Left cardiac atrium (tissue), 4 donors: Measurements from ENCODE around the gene CCND2. TPM values are rescaled to one million over a fixed set of nuclear protein-coding genes. Genes with fewer than 3 reads are reported as not detected.
A peak's percentile ranks its signal among the peaks of the same experiment; 100 is the strongest.

Experiments
- ATAC-seq, 2 donors: fragments of 200-7000 bp; cut with Tn5 transposase; one replicate each; pipeline ENCODE4 v1.9.1; 2020; ENCODE audit warnings: mild to moderate bottlenecking in 2 of 2, moderate library complexity in 2 of 2
- DNase-seq: peaks from one replicate; pipeline ENCODE4 v3.0.0-alpha.2; 2020
- intact Hi-C, 2 donors: fragments of 100-400 bp; cut with DNase I; formaldehyde crosslinking; loops; one replicate each; pipeline versions ENCODE4 v1.14.1 to v1.15.1; 2022 to 2023
- total RNA-seq, 2 donors: library from RNA; stranded (reverse); fragmentation: NEBNext Ultra II Directional; extraction: Animal tissue kit (Norgen Biotek cat#: 25700); gene quantifications; one replicate each; pipeline ENCODE4 v1.2.1, GENCODE V29; 2021
- donor health status: DM: no; HTN: yes; CAD: no.
- donor health status: DM: no; HTN: yes; CAD: no; lungs with severe emphysema.
- donor health status: DM: yes; HTN: yes; CAD: no.
- donor health status: Dilated cardiomyopathy.

Gene CCND2
- total RNA-seq, 2 donors from 2014 or later = 170 to 202 TPM

DNA sequence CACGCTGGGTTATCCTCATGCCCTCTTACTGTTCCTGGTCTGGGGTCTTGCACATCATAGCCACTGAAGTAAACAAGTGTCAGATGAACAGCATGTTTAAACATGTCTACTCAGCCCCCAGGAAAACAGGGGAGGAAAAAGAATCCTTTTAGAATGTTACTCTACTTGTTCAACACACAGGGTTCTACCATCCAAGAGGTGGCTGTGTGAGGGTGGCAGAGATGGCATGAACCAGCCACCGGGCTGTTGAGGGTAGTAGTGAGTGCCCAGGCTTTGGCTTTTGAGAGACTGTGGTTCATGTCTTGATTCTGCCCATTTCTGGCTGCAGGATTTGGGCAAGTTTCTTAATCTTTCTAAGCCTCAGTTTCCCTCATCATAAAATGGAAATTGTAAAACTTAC, 21.6 kb upstream of the CCND2 start:
- no peak for DNase-seq
- intact Hi-C loops = no loop called here
- ATAC-seq = no peak

DNA sequence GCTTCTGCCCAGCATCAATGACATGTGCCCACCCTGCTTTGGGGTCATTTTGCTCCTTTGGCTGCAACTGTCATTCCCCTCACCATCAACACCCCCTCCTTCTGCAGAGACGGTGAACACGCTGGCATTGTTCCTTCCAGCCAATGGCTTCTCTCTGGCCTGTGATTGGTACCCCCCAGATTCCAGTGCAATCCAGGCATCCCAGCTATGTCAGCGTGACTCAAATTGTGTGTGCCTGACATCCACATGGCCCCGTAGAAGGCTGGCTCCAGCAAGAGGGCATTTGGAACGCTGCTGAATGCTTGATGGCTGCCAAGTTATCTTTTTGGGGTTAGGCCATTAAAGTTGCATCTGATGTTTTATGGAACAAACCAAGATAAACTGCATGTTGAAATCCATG, 21.0 kb upstream of the CCND2 start:
- ATAC-seq (peak; percentile 74 to 95), DNase-seq (peak; percentile 44)
- intact Hi-C loops = no loop called here

DNA sequence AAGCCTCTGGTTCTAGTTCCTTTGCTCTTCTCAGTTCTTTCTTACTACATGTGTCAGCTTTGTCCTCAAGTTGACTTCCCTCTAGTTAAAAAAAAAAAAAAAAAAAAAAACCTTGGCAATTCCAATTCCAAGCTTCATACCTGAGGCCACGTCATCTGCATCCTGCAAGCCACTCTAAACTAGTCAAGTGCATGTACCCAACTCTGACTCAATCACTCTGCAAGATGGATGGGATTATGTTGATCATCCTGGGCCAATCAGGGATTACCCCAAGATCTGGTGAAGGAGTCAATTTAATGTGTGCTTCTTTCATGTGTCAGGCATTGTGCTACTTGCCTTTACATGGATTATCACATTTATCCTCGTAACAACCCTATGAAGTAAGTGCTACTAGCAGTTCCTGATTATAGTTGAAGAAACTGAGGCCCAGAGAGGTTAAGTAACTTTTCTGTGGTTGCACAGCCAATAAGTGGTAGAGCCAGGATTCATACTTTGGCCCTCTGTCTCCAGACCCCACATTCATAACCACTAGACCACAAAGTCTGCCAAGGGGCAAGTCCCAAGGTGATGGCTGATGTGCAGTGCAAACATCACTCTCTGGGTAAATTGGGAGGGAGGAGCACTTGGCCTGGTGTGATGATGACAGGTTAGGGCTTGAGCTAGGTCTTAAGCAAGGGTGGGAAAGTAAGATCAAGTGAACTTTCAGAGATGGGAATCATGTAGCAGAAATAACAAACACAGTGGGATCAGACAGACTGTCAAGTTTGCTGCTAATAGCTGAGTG, 17.3 kb upstream of the CCND2 start:
- intact Hi-C loops = no loop called here
- DNase-seq (no peak), ATAC-seq (no peak)

DNA sequence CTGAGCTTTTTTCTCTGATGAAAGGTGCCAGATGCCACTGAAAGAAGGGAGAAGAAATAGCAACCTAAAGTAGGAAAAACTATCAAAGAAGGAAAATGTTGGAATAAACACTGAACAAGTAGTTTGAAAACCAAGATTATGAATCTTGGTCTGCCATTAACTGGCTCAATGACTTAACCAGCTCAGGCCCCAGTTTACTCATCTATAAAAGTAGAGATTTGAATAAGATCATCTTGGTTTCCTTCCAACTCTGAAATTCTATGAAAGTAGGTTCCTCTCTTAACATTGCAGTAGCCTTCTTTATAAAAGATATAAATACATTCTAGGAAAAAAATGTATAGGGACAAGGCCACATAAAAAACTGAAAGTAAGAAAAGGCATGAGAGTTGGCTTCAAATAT, 16.1 kb upstream of the CCND2 start:
- no peak for DNase-seq
- ATAC-seq = no peak
- intact Hi-C loops = no loop called here

DNA sequence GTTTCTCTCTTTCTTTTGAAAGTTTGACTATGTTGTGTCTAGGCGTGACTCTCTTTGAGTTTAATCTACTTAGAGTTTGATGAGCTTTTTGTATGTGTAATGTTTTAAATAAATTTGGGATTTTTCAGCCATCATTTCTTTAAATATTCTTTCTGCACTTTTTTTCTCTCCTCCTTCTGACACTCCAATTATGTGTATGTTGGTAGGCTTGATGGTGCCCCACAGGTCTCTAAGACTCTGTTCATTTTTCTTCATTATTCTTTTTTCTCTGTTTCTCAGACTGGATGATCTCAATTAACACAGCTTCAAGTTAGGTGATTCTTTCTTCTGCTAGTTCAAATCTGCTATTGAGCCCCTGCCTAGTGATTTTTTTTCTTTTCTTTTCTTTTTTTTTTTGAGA, 14.5 kb upstream of the CCND2 start:
- ATAC-seq = no peak
- intact Hi-C loops = no loop called here
- DNase-seq = no peak

DNA sequence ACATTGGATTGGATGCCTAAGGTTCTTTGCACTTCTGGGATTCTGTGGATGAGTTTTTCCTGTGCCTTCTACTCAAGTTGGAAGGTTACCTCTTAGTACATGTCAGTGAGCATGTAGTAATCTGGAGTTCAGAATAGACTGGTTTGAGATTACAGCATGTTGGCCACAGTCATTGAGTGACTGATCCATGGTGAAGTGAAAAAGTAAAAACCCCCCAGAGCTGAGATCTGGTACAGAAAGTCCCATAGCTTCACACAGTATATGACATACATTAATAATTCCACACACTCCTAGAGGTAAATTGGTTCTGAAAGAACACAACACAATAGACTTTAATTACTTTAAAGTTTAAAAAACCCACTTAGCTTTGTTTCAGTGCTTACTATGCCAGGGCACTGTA, 11.9 kb upstream of the CCND2 start:
- intact Hi-C loops = no loop called here
- DNase-seq (no peak), ATAC-seq (no peak)

DNA sequence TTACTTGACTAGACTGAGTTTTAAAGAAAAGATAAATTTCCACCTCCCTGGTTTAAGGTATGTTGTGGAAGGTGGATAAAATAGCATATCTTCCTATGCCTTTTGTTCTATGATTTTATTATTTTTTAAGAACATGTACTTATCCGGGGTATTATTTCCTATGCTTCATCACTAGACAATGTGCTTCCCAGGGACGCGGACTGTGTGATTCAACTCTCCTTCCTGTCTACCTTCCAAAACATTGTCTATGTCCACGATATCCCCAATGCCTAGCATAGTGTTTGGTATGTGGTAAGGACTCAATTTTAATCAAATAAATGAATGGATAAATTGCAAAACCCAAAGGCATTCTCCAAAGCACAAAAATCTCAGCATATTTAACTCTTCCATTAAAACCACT, 8.3 kb upstream of the CCND2 start:
- no peak for DNase-seq
- intact Hi-C loops = no loop called here
- no peak for ATAC-seq

DNA sequence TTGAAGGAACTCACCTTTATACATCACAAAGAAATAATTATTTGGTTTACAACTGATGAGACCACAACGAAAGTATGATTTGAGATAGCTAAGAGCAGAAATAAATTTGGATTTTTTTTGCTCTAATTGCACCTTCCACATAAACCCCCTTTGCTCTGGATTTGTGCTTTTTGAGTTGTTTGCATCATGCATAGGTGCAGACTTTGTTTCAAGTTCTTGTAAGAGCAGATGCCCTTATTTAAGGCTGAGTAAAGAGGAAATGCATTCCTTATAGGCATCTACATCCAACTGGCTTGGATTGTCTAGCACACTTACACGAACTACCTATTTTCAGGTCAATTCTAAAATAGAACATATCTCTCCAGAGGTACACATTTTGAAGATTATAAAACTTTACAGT, 6.6 kb upstream of the CCND2 start:
- ATAC-seq (no peak), DNase-seq (no peak)
- intact Hi-C loops = no loop called here

DNA sequence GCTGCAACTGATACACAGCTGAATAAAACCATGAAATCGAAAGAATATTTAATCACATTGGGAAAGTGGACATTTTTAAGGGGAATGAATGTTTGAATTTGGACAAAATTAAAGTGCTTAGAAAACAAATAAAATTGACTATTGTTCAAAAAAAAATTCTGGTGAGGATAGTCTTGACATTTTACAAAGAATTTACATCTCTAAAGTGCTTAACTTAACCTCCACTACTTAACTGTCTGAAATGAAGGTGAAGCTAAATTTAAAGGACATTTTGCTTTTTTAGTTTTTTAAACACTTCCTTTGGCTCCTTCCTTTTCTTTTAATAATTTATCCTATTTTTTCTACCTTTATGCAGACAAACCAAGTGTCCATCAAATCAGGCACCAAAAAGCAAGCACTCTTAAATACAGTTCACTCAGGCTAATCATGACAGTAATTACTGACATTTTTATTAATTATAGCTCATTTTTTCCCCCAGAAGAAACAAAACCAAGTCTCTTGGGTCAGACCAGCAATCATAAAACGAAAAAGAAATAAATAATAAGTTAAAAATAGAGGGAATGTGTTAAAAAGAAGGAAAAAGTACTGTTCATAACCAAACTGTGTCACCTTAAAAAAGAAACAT, 5.7 kb upstream of the CCND2 start:
- DNase-seq (no peak), ATAC-seq (no peak)
- intact Hi-C loops = no loop called here

DNA sequence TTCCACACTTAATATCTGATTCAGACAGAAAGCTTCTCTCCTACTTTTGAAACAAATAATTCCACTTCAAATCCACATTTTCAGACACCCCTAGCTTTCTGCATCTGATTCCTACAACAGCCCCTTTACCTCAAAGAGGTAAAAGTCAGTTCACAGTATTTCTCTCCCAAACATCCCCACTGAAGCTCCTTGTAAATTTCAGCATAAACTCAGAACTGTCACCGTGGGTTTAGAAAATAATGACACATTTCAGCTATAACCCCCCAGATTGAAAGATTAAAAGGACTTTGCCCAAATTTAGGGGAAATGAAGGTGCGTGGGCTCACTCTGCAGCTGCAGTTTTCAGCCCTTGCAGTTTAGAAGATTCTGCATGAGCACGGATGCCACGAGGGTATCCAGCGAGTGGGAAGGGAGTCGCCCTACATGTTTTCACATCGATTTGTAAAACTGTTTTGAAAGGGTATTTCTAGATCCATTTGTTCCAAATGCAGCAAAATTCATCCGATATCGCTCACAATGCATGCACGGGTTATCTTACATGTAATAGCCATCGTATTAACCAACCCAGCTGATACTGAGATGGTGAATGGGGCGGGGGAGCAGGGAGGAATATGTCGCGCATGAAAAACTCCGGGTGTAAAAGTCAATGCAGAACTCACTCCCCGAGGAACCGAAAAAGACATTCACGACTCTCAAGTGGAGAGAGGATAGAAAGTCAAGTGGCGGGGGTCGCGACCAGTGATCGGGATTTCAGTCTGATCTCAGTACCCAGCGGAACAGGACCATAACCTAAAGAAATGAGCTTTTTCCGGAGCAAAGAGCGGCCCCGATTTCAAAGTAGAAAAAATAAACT, 5.0 kb upstream of the CCND2 start:
- no peak for DNase-seq
- intact Hi-C loops = no loop called here
- no peak for ATAC-seq

DNA sequence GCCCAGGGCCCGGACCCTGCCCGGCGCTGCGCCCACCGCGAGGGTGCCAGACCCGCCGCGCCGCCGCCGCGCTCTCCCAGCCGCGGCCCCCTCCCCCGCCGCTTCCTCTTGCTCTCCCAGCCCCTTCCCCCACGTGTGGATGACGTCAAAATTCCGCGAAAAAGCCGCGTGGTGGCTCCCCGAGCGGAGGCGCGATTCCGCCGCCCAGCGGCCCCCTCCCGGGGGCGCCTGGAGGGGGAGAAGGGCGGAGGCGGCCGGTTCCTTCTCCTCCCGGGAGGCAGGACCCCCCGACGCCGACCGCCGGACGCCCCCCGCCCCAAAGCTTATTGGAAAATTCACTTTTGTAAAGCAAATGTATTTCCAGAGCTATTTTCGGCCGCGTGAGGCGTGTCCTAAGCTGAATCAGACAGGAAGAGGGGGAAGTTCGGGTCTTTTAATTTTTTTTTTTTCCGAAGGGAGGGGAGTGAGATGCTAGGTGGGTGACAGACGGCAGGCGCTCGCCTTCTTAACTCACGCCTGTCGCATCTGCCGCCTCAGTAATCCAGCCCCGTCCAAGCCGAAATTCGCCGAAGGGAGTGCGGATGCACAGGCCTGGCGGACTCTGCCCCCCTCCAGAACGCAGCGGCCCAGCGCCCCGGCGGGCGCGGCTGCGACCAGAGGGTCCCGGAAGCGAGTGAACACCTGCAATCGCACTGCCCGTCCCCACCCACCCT, 4.1 kb upstream of the CCND2 start:
- peak; percentile 90 for DNase-seq
- peak; percentile 40 to 55 for ATAC-seq
- intact Hi-C loops = no loop called here

DNA sequence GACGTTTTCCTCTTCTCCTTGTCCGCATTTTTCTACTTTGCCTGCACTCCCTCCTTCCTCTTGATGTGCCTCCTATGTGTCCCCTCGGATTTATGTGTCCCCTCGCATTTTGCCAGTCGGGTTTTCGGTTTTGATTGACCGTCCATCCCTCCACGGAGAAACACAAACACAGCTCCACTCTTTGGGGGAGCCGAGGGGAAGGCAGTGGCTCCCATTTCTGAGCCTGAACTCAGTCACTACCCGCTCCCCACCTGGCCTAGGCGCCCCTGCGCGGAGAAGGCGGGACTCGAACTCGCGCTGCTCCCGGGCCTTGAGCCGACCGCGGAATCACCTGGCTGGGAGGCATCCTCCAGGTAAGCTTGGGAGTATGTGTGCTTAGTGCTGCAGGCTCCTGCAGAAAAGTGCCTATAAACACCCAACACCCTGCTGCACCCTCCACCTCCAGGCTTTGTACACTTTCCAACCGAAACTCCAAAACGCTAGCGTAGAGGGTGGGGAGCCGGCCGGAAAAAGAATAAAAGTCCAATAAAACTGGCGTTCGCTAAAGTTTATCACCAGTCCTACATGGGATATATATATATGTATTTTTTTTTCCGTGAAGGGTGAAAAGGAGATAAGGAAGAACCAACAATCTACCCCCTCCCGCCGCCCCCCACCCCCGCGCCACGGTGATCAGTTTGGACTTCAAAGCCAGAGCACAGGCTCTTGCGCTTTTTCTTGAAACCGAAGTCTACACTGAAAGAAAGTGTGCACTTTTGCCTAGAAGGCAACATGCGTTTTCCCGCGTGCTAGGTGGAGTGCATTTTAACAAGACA, 3.3 kb upstream of the CCND2 start:
- ATAC-seq = no peak
- DNase-seq = no peak
- intact Hi-C loops = loop anchor here in 1 of 2 donors (10.0 kb wide), 2 partner anchors 275 to 385 kb away; no protein-coding TSS in a partner anchor

DNA sequence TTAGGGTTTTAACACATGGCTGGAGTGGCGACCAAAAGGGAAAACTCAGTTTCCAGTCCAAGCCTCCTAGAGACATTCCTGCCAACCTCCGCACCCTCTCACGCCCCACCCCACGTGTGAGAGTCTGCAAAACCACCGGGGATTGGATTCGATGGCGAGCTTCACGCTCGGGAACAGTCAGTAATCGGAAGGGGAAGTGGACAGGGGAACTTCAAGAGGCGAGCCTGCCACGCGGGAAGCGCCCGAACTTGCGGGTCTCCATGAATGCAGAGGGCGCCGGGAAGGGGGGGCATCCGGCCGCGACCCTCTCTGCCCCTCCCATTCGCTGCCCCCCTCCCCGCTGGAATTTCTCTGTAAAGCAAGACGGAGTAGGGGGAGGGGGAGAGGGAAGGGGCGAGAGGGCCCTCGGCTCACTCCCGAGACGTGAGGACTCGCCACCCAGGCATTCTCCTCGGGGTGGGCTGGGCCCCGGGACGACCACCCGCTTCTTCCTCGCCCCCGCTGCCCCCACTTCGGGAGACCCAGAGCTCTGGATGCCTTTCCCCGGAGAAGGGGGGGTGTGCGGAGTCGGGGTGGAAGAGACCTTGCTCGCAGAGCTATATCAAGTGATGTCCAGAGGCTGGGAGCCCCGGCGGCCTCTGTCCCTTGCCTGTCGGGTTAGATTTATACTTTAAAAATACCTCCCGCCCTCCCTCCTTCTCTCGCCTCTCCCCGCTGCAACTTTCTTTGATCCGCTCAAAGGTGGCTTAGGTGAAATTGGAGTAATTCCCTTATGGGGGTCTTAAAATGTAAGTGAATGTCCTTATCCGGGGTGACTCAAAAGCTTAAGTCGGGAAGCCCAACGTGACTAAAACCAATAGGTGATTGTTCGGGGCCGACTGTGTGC, 2.5 kb upstream of the CCND2 start:
- DNase-seq (peak; percentile 63), ATAC-seq (no peak)
- intact Hi-C loops = loop anchor here in 1 of 2 donors (10.0 kb wide), 2 partner anchors 276 to 386 kb away; no protein-coding TSS in a partner anchor

DNA sequence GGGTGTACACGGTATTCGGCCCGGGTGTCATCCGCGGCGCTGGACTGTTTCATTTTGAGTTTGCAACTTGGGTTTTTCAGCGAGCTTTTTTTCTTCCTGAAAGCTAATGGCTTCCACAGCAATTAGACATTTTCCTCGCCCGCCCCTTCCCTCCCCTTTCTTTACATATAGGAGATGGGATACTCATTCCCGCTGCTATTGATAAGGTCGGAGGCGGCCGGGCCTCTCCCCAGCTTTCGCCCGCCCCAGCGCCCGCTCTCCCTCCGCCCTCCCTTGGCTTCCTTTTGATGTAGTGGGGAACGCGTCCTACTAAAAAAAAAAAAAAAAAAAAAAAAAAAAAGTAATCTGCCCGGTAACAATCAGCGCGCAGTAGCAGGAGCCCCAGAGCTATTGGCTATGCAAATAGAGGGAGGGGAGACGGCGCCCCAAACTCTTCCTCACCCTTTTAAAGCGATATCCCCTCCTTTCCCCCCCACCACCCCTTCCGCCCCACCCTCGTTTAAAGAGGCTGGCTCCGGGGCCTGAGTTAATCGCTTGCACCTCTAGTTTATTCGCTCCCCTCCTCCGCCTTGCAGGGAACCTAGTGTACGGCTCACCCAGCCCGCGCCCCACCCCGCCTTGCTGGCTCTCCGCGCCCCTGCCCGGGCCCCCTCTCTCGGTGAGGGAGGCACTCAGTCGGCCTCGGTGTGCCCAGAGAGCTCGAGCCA, 1.7 kb upstream of the CCND2 start:
- intact Hi-C loops = loop anchor here in 1 of 2 donors (10.0 kb wide), 2 partner anchors 277 to 387 kb away; no protein-coding TSS in a partner anchor
- peak; percentile 48 to 54 for ATAC-seq
- peak; percentile 81 for DNase-seq

DNA sequence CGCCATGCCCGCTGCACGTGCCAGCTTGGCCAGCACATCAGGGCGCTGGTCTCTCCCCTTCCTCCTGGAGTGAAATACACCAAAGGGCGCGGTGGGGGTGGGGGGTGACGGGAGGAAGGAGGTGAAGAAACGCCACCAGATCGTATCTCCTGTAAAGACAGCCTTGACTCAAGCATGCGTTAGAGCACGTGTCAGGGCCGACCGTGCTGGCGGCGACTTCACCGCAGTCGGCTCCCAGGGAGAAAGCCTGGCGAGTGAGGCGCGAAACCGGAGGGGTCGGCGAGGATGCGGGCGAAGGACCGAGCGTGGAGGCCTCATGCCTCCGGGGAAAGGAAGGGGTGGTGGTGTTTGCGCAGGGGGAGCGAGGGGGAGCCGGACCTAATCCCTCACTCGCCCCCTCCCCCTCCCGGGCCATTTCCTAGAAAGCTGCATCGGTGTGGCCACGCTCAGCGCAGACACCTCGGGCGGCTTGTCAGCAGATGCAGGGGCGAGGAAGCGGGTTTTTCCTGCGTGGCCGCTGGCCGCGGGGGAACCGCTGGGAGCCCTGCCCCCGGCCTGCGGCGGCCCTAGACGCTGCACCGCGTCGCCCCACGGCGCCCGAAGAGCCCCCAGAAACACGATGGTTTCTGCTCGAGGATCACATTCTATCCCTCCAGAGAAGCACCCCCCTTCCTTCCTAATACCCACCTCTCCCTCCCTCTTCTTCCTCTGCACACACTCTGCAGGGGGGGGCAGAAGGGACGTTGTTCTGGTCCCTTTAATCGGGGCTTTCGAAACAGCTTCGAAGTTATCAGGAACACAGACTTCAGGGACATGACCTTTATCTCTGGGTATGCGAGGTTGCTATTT, 914 bp upstream of the CCND2 start:
- intact Hi-C loops = loop anchor here in 1 of 2 donors (10.0 kb wide), 2 partner anchors 278 to 388 kb away; no protein-coding TSS in a partner anchor
- DNase-seq (peak; percentile 63), ATAC-seq (peak; percentile 0 to 2)

DNA sequence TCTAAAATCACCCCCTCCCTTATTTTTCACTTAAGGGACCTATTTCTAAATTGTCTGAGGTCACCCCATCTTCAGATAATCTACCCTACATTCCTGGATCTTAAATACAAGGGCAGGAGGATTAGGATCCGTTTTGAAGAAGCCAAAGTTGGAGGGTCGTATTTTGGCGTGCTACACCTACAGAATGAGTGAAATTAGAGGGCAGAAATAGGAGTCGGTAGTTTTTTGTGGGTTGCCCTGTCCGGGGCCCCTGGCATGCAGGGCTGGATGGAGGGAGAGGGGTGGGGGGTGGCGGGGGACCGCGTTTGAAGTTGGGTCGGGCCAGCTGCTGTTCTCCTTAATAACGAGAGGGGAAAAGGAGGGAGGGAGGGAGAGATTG, 300 bp upstream of the CCND2 start:
- DNase-seq = no peak
- intact Hi-C loops = loop anchor here in 1 of 2 donors (10.0 kb wide), 2 partner anchors 278 to 388 kb away; no protein-coding TSS in a partner anchor
- ATAC-seq = no peak
